Loucy (cell line): ENCODE results near the gene IGFBP6.

Experiments used
- H2AFZ ChIP-seq: fragments of 200-600 bp; sonication (generic); 2 replicates; pipeline ENCODE4 v1.6.0; 2016; ENCODE audit warnings: antibody characterized with exemption, mild to moderate bottlenecking, low read length, moderate library complexity
- H3F3A ChIP-seq: fragments of 200-600 bp; 2 replicates; pipeline ENCODE4 v1.6.0; 2016; ENCODE audit warnings: antibody characterized with exemption, low read depth, mild to moderate bottlenecking
- H3K27me3 ChIP-seq: fragments of 200-600 bp; sonication (generic); 2 replicates; pipeline ENCODE4 v1.6.1; 2014; ENCODE audit warnings: low read length, mild to moderate bottlenecking; ENCODE audit not compliant: insufficient read depth, poor library complexity, severe bottlenecking
- H3K36me3 ChIP-seq: fragments of 200-600 bp; sonication (generic); 2 replicates; pipeline ENCODE4 v1.6.1; 2016; ENCODE audit warnings: low read length; ENCODE audit not compliant: insufficient read depth
- H3K4me1 ChIP-seq: fragments of 200-600 bp; sonication (generic); 2 replicates; pipeline ENCODE4 v1.5.1; 2014; ENCODE audit warnings: low read length, mild to moderate bottlenecking; ENCODE audit not compliant: insufficient read depth, poor library complexity, severe bottlenecking
- H3K4me2 ChIP-seq: fragments of 200-600 bp; sonication (generic); 2 replicates; pipeline ENCODE4 v1.6.0; 2014; ENCODE audit warnings: antibody characterized with exemption, low read length, low read depth, mild to moderate bottlenecking; ENCODE audit not compliant: poor library complexity, severe bottlenecking
- H3K4me3 ChIP-seq: fragments of 200-600 bp; sonication (generic); 2 replicates; pipeline ENCODE4 v1.5.1; 2014; ENCODE audit warnings: low read length, mild to moderate bottlenecking, mixed read lengths; ENCODE audit not compliant: poor library complexity, severe bottlenecking
- H3K79me2 ChIP-seq: fragments of 200-600 bp; sonication (generic); 2 replicates; pipeline ENCODE4 v1.6.1; 2014; ENCODE audit warnings: low read length; ENCODE audit not compliant: insufficient read depth
- H3K9ac ChIP-seq: fragments of 200-600 bp; sonication (generic); 2 replicates; pipeline ENCODE4 v1.6.0; 2014; ENCODE audit warnings: mild to moderate bottlenecking, low read depth, low read length, moderate library complexity; ENCODE audit not compliant: poor library complexity, severe bottlenecking
- H3K9me2 ChIP-seq: fragments of 200-600 bp; sonication (generic); replicated peaks from 2 replicates; pipeline ENCODE4 v1.6.1; 2016; ENCODE audit warnings: low read depth, low read length, mixed read lengths
- H3K9me3 ChIP-seq: fragments of 200-600 bp; sonication (generic); 2 replicates; pipeline ENCODE4 v1.6.1; 2014; ENCODE audit warnings: mild to moderate bottlenecking, antibody characterized with exemption, low read length, low read depth; ENCODE audit not compliant: insufficient read depth
- H4K20me1 ChIP-seq: fragments of 200-600 bp; sonication (generic); 2 replicates; pipeline ENCODE4 v1.6.0; 2014; ENCODE audit warnings: antibody characterized with exemption, low read length, mild to moderate bottlenecking; ENCODE audit not compliant: insufficient read depth, poor library complexity, severe bottlenecking
- CTCF ChIP-seq: fragments of 200-600 bp; sonication (generic); conservative IDR thresholded peaks from 2 replicates; pipeline ENCODE4 v1.5.1; 2014; ENCODE audit warnings: mild to moderate bottlenecking, antibody characterized with exemption, low read length
- EZH2phosphoT487 ChIP-seq: fragments of 200-600 bp; IDR thresholded peaks from 2 replicates; pipeline ENCODE4 v1.6.1; 2018; ENCODE audit warnings: antibody characterized with exemption, mild to moderate bottlenecking, moderate library complexity, borderline replicate concordance

The IGFBP6 gene

GRCh38 chr12:53049571-53050318 is 47.7 kb upstream of the IGFBP6 start, which contains the start of gene TNS2:
Gene TNS2 (plus strand): TSS chr12:53050065. CDS start chr12:53050186, 121 bp downstream.
- H3K9me2 ChIP-seq: no peaks in the 10 kb centered on the region
- H4K20me1 ChIP-seq: no peaks in the 10 kb centered on the region
- H3K27me3 ChIP-seq: no peaks in the 10 kb centered on the region
- peaks cover 14% of the 10 kb centered on the region for H3K4me1 ChIP-seq
- H3K4me2 ChIP-seq: no peak within 1 kb of the TSS
- no peak for TF ChIP-seq EZH2phosphoT487
- TF ChIP-seq CTCF: no peak
- H3K36me3 ChIP-seq: no peaks in the 10 kb centered on the region
- H2AFZ ChIP-seq: no peak within 1 kb of the TSS
- no peaks in the 10 kb centered on the region for H3K9me3 ChIP-seq
- no peaks in the 10 kb centered on the region for H3K79me2 ChIP-seq
- no peak within 1 kb of the TSS for H3K4me3 ChIP-seq
- no peaks in the 10 kb centered on the region for H3F3A ChIP-seq
- no peak within 1 kb of the TSS for H3K9ac ChIP-seq

DNA sequence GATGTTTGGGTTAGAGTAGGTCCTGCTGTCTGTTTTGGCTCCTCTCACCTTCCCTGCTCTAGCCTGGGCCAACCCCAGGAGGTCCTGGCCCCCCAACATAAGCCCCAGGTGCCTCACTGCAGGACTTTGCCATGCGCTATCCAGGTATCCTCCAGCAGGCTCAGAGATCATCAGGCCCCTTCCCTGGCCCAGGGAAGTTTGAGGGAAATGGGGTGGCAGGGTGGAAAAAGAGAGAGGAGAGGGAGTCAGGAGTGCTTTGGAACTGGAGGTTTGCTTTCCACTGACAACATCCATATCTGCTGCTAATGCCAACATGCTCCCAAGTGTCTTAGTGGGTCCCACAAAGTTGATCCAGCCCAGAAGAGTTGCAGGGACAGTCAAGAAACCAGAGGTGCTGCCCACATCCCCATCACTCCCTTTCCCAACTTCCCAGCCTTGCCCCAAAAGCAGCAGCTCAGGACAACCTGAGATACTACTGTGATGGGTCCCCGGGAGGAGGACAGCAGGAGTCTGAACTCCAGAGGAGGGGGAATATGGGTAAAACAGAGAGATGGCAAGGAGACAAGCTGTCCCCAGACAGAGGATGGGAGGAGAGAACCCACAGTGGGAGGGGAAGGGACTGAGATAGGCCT is 46.9 kb upstream of the IGFBP6 start:
- H3F3A ChIP-seq: no peaks in the 10 kb centered on the region
- TF ChIP-seq CTCF: no peak
- TF ChIP-seq EZH2phosphoT487: no peak
- peaks cover 16% of the 10 kb centered on the region for H3K4me1 ChIP-seq
- no peaks in the 10 kb centered on the region for H3K9me2 ChIP-seq
- no peak overlapping the region for H2AFZ ChIP-seq
- no peaks in the 10 kb centered on the region for H4K20me1 ChIP-seq
- no peak overlapping the region for H3K4me2 ChIP-seq
- H3K27me3 ChIP-seq: no peaks in the 10 kb centered on the region
- H3K4me3 ChIP-seq: no peak overlapping the region
- H3K9ac ChIP-seq: no peak overlapping the region
- no peaks in the 10 kb centered on the region for H3K79me2 ChIP-seq
- no peaks in the 10 kb centered on the region for H3K9me3 ChIP-seq
- H3K36me3 ChIP-seq: no peaks in the 10 kb centered on the region

- no peak overlapping the region for H3K4me3 ChIP-seq
- H3F3A ChIP-seq: no peaks in the 10 kb centered on the region
- no peak overlapping the region for H3K4me2 ChIP-seq
- no peaks in the 10 kb centered on the region for H3K79me2 ChIP-seq
- no peaks in the 10 kb centered on the region for H3K9me3 ChIP-seq
- H3K36me3 ChIP-seq: no peaks in the 10 kb centered on the region
- H3K9me2 ChIP-seq: no peaks in the 10 kb centered on the region
- H4K20me1 ChIP-seq: no peaks in the 10 kb centered on the region
- H3K9ac ChIP-seq: no peak overlapping the region
- peaks cover 19% of the 10 kb centered on the region for H3K4me1 ChIP-seq
- no peaks in the 10 kb centered on the region for H3K27me3 ChIP-seq
- no peak for TF ChIP-seq CTCF
- no peak for TF ChIP-seq EZH2phosphoT487
- H2AFZ ChIP-seq: no peak overlapping the region
Observed at GRCh38 chr12:53051058-53051880, 46.2 kb upstream of the IGFBP6 start.
